Liver (tissue), 9 donors: ENCODE measurements around the gene MSANTD7. TPM values are rescaled to one million over a fixed set of nuclear protein-coding genes. Genes with fewer than 3 reads are reported as not detected.

Experiments
- DNase-seq: peaks from one replicate; pipeline ENCODE4 v3.0.0-alpha.2; 2017; ENCODE audit warnings: low spot score
- H3K27ac ChIP-seq, 2 donors: one replicate each; pipeline ENCODE4 v1.7.0; 2013; ENCODE audit warnings: inconsistent platforms in 2 of 2, low read length in 2 of 2, control low read depth in 1 of 2, low read depth in 1 of 2, mild to moderate bottlenecking in 1 of 2
- H3K27me3 ChIP-seq, 4 donors: one replicate each; pipeline versions ENCODE4 v1.6.1 to v1.7.0; 2013; ENCODE audit warnings: low read length in 3 of 4, inconsistent platforms in 1 of 4, mild to moderate bottlenecking in 1 of 4, moderate library complexity in 1 of 4; ENCODE audit not compliant: control insufficient read depth in 4 of 4, insufficient read depth in 4 of 4
- H3K36me3 ChIP-seq, 4 donors: one replicate each; pipeline versions ENCODE4 v1.6.1 to v1.7.0; 2013; ENCODE audit warnings: low read length in 3 of 4, mild to moderate bottlenecking in 3 of 4, low read depth in 1 of 4, moderate library complexity in 1 of 4; ENCODE audit not compliant: control insufficient read depth in 4 of 4, insufficient read depth in 3 of 4
- H3K4me1 ChIP-seq, 4 donors: one replicate each; pipeline versions ENCODE4 v1.6.1 to v1.7.0; 2013; ENCODE audit warnings: low read length in 3 of 4, mild to moderate bottlenecking in 3 of 4, moderate library complexity in 1 of 4; ENCODE audit not compliant: control insufficient read depth in 4 of 4, insufficient read depth in 4 of 4
- H3K4me3 ChIP-seq, 3 donors: one replicate each; pipeline versions ENCODE4 v1.6.1 to v1.7.0; 2013; ENCODE audit warnings: low read length in 3 of 3, control low read depth in 1 of 3, low read depth in 1 of 3, mild to moderate bottlenecking in 1 of 3
- H3K9ac ChIP-seq, 2 donors: one replicate each; pipeline ENCODE4 v1.7.0; 2013; ENCODE audit warnings: low read length in 2 of 2, mild to moderate bottlenecking in 2 of 2, moderate library complexity in 2 of 2, control low read depth in 1 of 2, low read depth in 1 of 2
- H3K9me3 ChIP-seq, 4 donors: one replicate each; pipeline versions ENCODE4 v1.6.1 to v1.7.0; 2013; ENCODE audit warnings: low read length in 3 of 4; ENCODE audit not compliant: control insufficient read depth in 4 of 4
- ATF3 ChIP-seq: IDR thresholded peaks from 2 replicates; pipeline ENCODE4 v1.6.1; 2016; ENCODE audit warnings: antibody characterized with exemption
- EGR1 ChIP-seq, 2 donors: IDR thresholded peaks; 2 replicates each; pipeline ENCODE4 v1.6.1; 2016 to 2018; ENCODE audit warnings: antibody characterized with exemption in 2 of 2, low read depth in 2 of 2
- FOXA1 ChIP-seq: IDR thresholded peaks from 2 replicates; pipeline ENCODE4 v1.6.1; 2016; ENCODE audit warnings: antibody characterized with exemption
- FOXA2 ChIP-seq: IDR thresholded peaks from 2 replicates; pipeline ENCODE4 v1.6.1; 2016; ENCODE audit warnings: antibody characterized with exemption
- GABPA ChIP-seq, 2 donors: IDR thresholded peaks in 1 of 2; conservative IDR thresholded peaks in 1 of 2; 2 replicates each; pipeline ENCODE4 v1.6.1; 2016; ENCODE audit warnings: antibody characterized with exemption in 2 of 2, mild to moderate bottlenecking in 1 of 2, moderate library complexity in 1 of 2
- HNF4A ChIP-seq, 2 donors: conservative IDR thresholded peaks; 2 replicates each; pipeline ENCODE4 v1.6.1; 2016; ENCODE audit warnings: antibody characterized with exemption in 2 of 2, mild to moderate bottlenecking in 2 of 2
- HNF4G ChIP-seq: IDR thresholded peaks from 2 replicates; pipeline ENCODE4 v1.6.1; 2016; ENCODE audit warnings: antibody characterized with exemption
- JUND ChIP-seq, 2 donors: IDR thresholded peaks; 2 replicates each; pipeline ENCODE4 v1.6.1; 2016; ENCODE audit warnings: antibody characterized with exemption in 2 of 2
- NR2F2 ChIP-seq: IDR thresholded peaks from 2 replicates; pipeline ENCODE4 v1.6.1; 2016; ENCODE audit warnings: antibody characterized with exemption
- RAD21 ChIP-seq, 2 donors: IDR thresholded peaks; 2 replicates each; pipeline ENCODE4 v1.6.1; 2016; ENCODE audit warnings: antibody characterized with exemption in 2 of 2, mild to moderate bottlenecking in 2 of 2
- RXRA ChIP-seq, 2 donors: IDR thresholded peaks; 2 replicates each; pipeline ENCODE4 v1.6.1; 2017 to 2018; ENCODE audit warnings: antibody characterized with exemption in 2 of 2, mild to moderate bottlenecking in 1 of 2
- SP1 ChIP-seq: IDR thresholded peaks from 2 replicates; pipeline ENCODE4 v1.6.1; 2018; ENCODE audit warnings: antibody characterized with exemption, mild to moderate bottlenecking
- TAF1 ChIP-seq: conservative IDR thresholded peaks from 2 replicates; pipeline ENCODE4 v1.6.1; 2016; ENCODE audit warnings: antibody characterized with exemption, mild to moderate bottlenecking
- YY1 ChIP-seq: IDR thresholded peaks from 2 replicates; pipeline ENCODE4 v1.6.1; 2016; ENCODE audit warnings: antibody characterized with exemption, mild to moderate bottlenecking
- WGBS: extraction: QIAGEN DNeasy Blood & Tissue Kit; methylation state at CpG from one replicate; pipeline ENCODE4 v1.1.7; 2013; 5-methylcytosine and 5-hydroxymethylcytosine counted together
- polyA plus RNA-seq, 2 donors: library from polyadenylated mRNA; stranded (reverse) in 1 of 2; unstranded in 1 of 2; fragments of 200-250 nt in 1 of 2; fragments of >200 nt in 1 of 2; fragmentation: Nextera tagmentation in 1 of 2; extraction: Ambion mirVana in 1 of 2; gene quantifications; one replicate each; pipeline versions ENCODE4 v1.2.1 to v1.2.3, GENCODE V29; 2013 to 2015
- total RNA-seq, 2 donors: library from RNA; depleted of rRNA; stranded (reverse); fragments of >200 nt; gene quantifications; one replicate each; pipeline ENCODE4 v1.2.3, GENCODE V29; 2014
- TF ChIP-seq, protein P1 (sequence below): IDR thresholded peaks from 2 replicates; pipeline ENCODE4 v1.6.1; 2016; ENCODE audit warnings: antibody characterized with exemption
- TF ChIP-seq, protein P2 (sequence below): fragments of 150-350 bp; IDR thresholded peaks from 2 replicates; pipeline ENCODE4 v1.5.1; 2017; ENCODE audit warnings: improper control_type of control experiment, low read depth, low read length; ENCODE audit not compliant: missing input control
- TF ChIP-seq, protein P3 (sequence below): IDR thresholded peaks from 2 replicates; pipeline ENCODE4 v1.6.1; 2016; ENCODE audit warnings: antibody characterized with exemption
- TF ChIP-seq, protein P4 (sequence below): IDR thresholded peaks from 2 replicates; pipeline ENCODE4 v1.6.1; 2016; ENCODE audit warnings: antibody characterized with exemption, mild to moderate bottlenecking
- donor health status: healthy.
- donor health status: healthy.
- donor health status: healthy.
- donor health status: healthy.
- donor health status: healthy.

MSANTD7 gene
- total and polyA plus RNA-seq, 4 donors: 0.82 to 8.5 (median 3.5) TPM

DNA sequence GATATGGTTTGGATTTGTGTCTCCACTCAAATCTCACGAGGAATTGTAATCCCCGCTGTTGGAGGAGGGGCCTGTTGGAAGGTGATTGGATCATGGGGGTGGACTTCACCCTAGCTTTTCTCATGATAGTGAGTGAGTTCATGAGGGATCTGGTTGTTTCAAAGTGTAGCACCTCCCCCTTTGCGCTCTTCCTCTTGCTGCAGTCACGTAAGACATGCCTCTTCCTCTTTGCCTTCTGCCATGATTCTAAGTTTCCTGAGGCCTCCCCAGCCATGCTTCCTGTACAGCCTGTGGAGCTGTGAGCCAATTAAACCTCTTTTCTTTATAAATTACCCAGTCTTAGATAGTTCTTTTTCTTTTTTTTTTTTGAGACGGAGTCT, 17.3 kb upstream of the MSANTD7 start:
- Histone ChIP-seq H3K4me3 (no peak overlapping the region), H3K9ac (no peak overlapping the region), H3K27ac (no peak overlapping the region), H3K9me3 (no peaks in the 10 kb centered on the region), H3K4me1 (no peaks in the 10 kb centered on the region), H3K27me3 (no peaks in the 10 kb centered on the region), H3K36me3 (no peaks in the 10 kb centered on the region)
- TF ChIP-seq HNF4A (conservative IDR thresholded peaks at IDR 0.05): no peak
- no peak for TF ChIP-seq YY1
- TF ChIP-seq TAF1: no peak
- TF ChIP-seq JUND (IDR thresholded peaks at IDR 0.05): no peak
- TF ChIP-seq, protein P1, sequence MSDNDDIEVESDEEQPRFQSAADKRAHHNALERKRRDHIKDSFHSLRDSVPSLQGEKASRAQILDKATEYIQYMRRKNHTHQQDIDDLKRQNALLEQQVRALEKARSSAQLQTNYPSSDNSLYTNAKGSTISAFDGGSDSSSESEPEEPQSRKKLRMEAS: no peak
- TF ChIP-seq SP1: no peak
- no peak for TF ChIP-seq FOXA1
- no peak for TF ChIP-seq ATF3
- TF ChIP-seq, protein P2, sequence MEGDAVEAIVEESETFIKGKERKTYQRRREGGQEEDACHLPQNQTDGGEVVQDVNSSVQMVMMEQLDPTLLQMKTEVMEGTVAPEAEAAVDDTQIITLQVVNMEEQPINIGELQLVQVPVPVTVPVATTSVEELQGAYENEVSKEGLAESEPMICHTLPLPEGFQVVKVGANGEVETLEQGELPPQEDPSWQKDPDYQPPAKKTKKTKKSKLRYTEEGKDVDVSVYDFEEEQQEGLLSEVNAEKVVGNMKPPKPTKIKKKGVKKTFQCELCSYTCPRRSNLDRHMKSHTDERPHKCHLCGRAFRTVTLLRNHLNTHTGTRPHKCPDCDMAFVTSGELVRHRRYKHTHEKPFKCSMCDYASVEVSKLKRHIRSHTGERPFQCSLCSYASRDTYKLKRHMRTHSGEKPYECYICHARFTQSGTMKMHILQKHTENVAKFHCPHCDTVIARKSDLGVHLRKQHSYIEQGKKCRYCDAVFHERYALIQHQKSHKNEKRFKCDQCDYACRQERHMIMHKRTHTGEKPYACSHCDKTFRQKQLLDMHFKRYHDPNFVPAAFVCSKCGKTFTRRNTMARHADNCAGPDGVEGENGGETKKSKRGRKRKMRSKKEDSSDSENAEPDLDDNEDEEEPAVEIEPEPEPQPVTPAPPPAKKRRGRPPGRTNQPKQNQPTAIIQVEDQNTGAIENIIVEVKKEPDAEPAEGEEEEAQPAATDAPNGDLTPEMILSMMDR: no peak
- no peak for TF ChIP-seq RAD21 (IDR thresholded peaks at IDR 0.05)
- 91% methylated on average over 5 of the region's 5 CpGs for WGBS
- DNase-seq: no peak

DNA sequence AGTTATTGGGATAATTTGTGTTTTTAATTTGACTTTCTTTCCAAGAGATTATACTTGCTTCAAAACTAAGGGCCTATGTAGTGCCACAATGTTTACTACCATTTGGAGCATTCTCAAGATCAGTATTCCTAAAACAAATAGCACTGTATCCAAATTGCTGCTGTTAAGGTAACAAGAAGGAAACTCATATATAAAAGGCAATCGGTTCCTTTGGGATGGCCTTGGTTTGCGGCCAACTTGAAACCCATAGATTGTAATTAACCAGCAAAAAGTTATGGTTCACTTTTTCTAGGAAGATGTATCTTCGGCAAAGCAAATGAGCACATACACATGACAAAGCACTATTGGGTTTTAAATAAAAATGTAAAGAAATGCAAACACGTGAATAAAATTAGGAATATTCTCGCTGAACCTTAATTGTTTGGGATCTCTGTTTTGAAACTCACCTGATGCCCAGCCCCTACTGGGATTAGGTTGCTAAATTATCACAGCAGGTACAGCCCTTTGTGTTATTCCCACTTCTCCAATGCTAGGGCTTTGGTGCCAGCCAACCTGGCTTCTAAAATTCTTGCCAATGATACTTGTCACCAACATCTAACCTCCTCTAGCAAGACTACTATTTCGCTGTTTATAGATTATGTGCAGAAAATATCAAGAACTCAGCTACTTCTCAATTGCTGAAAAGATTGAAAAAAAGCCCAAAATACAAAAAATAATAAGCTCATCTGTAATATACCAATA, 16.3 kb upstream of the MSANTD7 start:
- WGBS: 91% methylated on average over 6 of the region's 6 CpGs
- no peak overlapping the region for H3K27ac ChIP-seq
- no peak for DNase-seq
- no peaks in the 10 kb centered on the region for H3K36me3 ChIP-seq
- no peaks in the 10 kb centered on the region for H3K27me3 ChIP-seq
- TF ChIP-seq ATF3 (no peak), RXRA (IDR thresholded peaks at IDR 0.05) (no peak), HNF4A (conservative IDR thresholded peaks at IDR 0.05) (no peak), YY1 (no peak), NR2F2 (no peak), RAD21 (IDR thresholded peaks at IDR 0.05) (no peak), SP1 (no peak), FOXA1 (no peak), TAF1 (no peak), FOXA2 (no peak), EGR1 (IDR thresholded peaks at IDR 0.05; ENCODE audit: low read depth in 2 of 2) (no peak), GABPA (IDR thresholded peaks at IDR 0.05 in 1 of 2, conservative IDR thresholded peaks at IDR 0.05 in 1 of 2) (no peak), HNF4G (no peak), JUND (IDR thresholded peaks at IDR 0.05) (no peak)
- TF ChIP-seq, protein P3, sequence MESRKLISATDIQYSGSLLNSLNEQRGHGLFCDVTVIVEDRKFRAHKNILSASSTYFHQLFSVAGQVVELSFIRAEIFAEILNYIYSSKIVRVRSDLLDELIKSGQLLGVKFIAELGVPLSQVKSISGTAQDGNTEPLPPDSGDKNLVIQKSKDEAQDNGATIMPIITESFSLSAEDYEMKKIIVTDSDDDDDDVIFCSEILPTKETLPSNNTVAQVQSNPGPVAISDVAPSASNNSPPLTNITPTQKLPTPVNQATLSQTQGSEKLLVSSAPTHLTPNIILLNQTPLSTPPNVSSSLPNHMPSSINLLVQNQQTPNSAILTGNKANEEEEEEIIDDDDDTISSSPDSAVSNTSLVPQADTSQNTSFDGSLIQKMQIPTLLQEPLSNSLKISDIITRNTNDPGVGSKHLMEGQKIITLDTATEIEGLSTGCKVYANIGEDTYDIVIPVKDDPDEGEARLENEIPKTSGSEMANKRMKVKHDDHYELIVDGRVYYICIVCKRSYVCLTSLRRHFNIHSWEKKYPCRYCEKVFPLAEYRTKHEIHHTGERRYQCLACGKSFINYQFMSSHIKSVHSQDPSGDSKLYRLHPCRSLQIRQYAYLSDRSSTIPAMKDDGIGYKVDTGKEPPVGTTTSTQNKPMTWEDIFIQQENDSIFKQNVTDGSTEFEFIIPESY: no peak
- TF ChIP-seq, protein P2: no peak
- TF ChIP-seq, protein P1: no peak
- TF ChIP-seq, protein P4, sequence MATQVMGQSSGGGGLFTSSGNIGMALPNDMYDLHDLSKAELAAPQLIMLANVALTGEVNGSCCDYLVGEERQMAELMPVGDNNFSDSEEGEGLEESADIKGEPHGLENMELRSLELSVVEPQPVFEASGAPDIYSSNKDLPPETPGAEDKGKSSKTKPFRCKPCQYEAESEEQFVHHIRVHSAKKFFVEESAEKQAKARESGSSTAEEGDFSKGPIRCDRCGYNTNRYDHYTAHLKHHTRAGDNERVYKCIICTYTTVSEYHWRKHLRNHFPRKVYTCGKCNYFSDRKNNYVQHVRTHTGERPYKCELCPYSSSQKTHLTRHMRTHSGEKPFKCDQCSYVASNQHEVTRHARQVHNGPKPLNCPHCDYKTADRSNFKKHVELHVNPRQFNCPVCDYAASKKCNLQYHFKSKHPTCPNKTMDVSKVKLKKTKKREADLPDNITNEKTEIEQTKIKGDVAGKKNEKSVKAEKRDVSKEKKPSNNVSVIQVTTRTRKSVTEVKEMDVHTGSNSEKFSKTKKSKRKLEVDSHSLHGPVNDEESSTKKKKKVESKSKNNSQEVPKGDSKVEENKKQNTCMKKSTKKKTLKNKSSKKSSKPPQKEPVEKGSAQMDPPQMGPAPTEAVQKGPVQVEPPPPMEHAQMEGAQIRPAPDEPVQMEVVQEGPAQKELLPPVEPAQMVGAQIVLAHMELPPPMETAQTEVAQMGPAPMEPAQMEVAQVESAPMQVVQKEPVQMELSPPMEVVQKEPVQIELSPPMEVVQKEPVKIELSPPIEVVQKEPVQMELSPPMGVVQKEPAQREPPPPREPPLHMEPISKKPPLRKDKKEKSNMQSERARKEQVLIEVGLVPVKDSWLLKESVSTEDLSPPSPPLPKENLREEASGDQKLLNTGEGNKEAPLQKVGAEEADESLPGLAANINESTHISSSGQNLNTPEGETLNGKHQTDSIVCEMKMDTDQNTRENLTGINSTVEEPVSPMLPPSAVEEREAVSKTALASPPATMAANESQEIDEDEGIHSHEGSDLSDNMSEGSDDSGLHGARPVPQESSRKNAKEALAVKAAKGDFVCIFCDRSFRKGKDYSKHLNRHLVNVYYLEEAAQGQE: no peak
- no peaks in the 10 kb centered on the region for H3K9me3 ChIP-seq
- H3K4me3 ChIP-seq: no peak overlapping the region
- H3K9ac ChIP-seq: no peak overlapping the region
- no peaks in the 10 kb centered on the region for H3K4me1 ChIP-seq
